ENCODE measurements around the gene MAVS. TPM values are rescaled to one million over a fixed set of nuclear protein-coding genes. Genes with fewer than 3 reads are reported as not detected.
A peak's percentile ranks its signal among the peaks of the same experiment; 100 is the strongest.

MAVS gene
- total RNA-seq, 1 experiment from 2014 or later: 24.2 TPM

- Mint-ChIP-seq H3K36me3 (ENCODE audit: insufficient read depth in 1 of 3, low read depth in 3 of 3) (peaks cover 0 to 2% (median 0%) of the 10 kb centered on the region in 3 experiments; a peak in 1 of 7 replicates), H3K27me3 (ENCODE audit: low read depth) (no peaks in the 10 kb centered on the region), H3K27ac (peak within 1 kb of the TSS; percentile 94 to 98 (median 97)), H3K9me3 (no peaks in the 10 kb centered on the region; a peak in 1 of 5 replicates), H3K4me1 (peaks cover 23 to 32% of the 10 kb centered on the region in 2 experiments), H3K4me3 (peak within 1 kb of the TSS; percentile 82 to 85)
- no peak within 1 kb of the TSS for H2BK15ac ChIP-seq (ENCODE audit: low read depth, low read length)
- H3K9ac ChIP-seq (ENCODE audit: extremely low read depth, insufficient read length, low read length): peak within 1 kb of the TSS; percentile 66
- H3K23me2 ChIP-seq (ENCODE audit: insufficient read length, low read depth, low read length, poor library complexity, severe bottlenecking): no peaks in the 10 kb centered on the region
- H3K56ac ChIP-seq (ENCODE audit: insufficient read length, low read depth, low read length): no peak within 1 kb of the TSS
- peak within 1 kb of the TSS; percentile 92 for H3K18ac ChIP-seq (ENCODE audit: insufficient read length, low read depth, low read length)
- no peaks in the 10 kb centered on the region for H3K79me1 ChIP-seq (ENCODE audit: insufficient read depth, low read depth, low read length, poor library complexity, severe bottlenecking)
- WGBS (ENCODE audit: extremely low coverage, insufficient read length, low lambda C conversion rate): no CpG with 5 or more reads among the region's 96 CpGs
- H2BK5ac ChIP-seq (ENCODE audit: insufficient read length, low read length): no peak within 1 kb of the TSS
- H4K20me1 ChIP-seq (ENCODE audit: control insufficient read depth, insufficient read depth, insufficient read length): no peaks in the 10 kb centered on the region
- peak; percentile 98 for DNase-seq
- TF ChIP-seq CTCF (conservative IDR thresholded peaks at IDR 0.05): peak; percentile 100
- no peaks in the 10 kb centered on the region for H3K79me2 ChIP-seq (ENCODE audit: insufficient read depth, low read length)
- no peak within 1 kb of the TSS for H3K23ac ChIP-seq (ENCODE audit: insufficient read length, low read depth, low read length)
- H4K5ac ChIP-seq (ENCODE audit: insufficient read length, low read depth, low read length): no peak within 1 kb of the TSS
- H3K9me3 ChIP-seq (ENCODE audit: control insufficient read depth, low read depth, low read length): no peaks in the 10 kb centered on the region
- no peaks in the 10 kb centered on the region for H3K27me3 ChIP-seq (ENCODE audit: insufficient read depth, low read length)
- H2BK120ac ChIP-seq (ENCODE audit: low read depth, low read length, poor library complexity, severe bottlenecking): no peak within 1 kb of the TSS
- H3K14ac ChIP-seq (ENCODE audit: insufficient read depth, low read length): peak within 1 kb of the TSS; percentile 96
- no peak within 1 kb of the TSS for H4K91ac ChIP-seq (ENCODE audit: insufficient read length, low read depth, low read length)
- H3K4me1 ChIP-seq (ENCODE audit: insufficient read depth, low read length): no peaks in the 10 kb centered on the region; the same call in 1 of the 2 replicates
- H2BK12ac ChIP-seq (ENCODE audit: insufficient read length, low read depth, low read length): no peak within 1 kb of the TSS
- H3K4me2 ChIP-seq (ENCODE audit: insufficient read depth, insufficient read length, low read length): peak within 1 kb of the TSS; percentile 8
- peak within 1 kb of the TSS; percentile 10 for H2AFZ ChIP-seq (ENCODE audit: low read length)
- H2BK20ac ChIP-seq (ENCODE audit: low read depth, low read length, poor library complexity, severe bottlenecking): no peak within 1 kb of the TSS
- H3K27ac ChIP-seq (ENCODE audit: insufficient read length, low read depth, low read length): no peak within 1 kb of the TSS
- H3K4ac ChIP-seq (ENCODE audit: low read depth, low read length): no peak within 1 kb of the TSS
- H2AK5ac ChIP-seq (ENCODE audit: insufficient read length, low read length): no peak within 1 kb of the TSS
- H4K8ac ChIP-seq (replicated peaks; ENCODE audit: insufficient read length, low read depth, low read length): no peak within 1 kb of the TSS
- H3T11ph ChIP-seq (ENCODE audit: low read length): no peak within 1 kb of the TSS
These were observed 26.4 kb upstream of the MAVS start, which contains the start of gene AP5S1 for GRCh38 chr20:3820048-3820900. AP5S1 (plus strand) TSS chr20:3820547; CDS start chr20:3822118, 1,571 bp downstream.
